Measurements from ENCODE around the gene EPB41.
"Not testable (repeated sequence)": the region's sequence is repeated elsewhere in the genome, so short reads cannot be mapped to it uniquely, and the experiment has no call there.

EPB41 gene

GRCh38 chr1:29062157-29062942, 148.0 kb downstream of the EPB41 start:
- Histone ChIP-seq H3K4me2 (no peak overlapping the region), H3K27me3 (ENCODE audit: insufficient read depth, low read depth) (no peaks in the 10 kb centered on the region), H3K36me3 (ENCODE audit: insufficient read depth) (no peaks in the 10 kb centered on the region), H3K79me2 (ENCODE audit: insufficient read depth, low read depth) (no peaks in the 10 kb centered on the region), H3K27ac (no peak overlapping the region), H3K4me1 (ENCODE audit: low read depth, poor library complexity, severe bottlenecking) (no peaks in the 10 kb centered on the region), H2AFZ (ENCODE audit: low read depth) (no peak overlapping the region), H4K20me1 (ENCODE audit: insufficient read depth) (no peaks in the 10 kb centered on the region), H3K9ac (no peak overlapping the region), H3K4me3 (IDR thresholded peaks at IDR 0.05; ENCODE audit: insufficient read depth, low read depth, low read length) (no peak overlapping the region)
- no peak for TF ChIP-seq CTCF (conservative IDR thresholded peaks at IDR 0.05; ENCODE audit: low read depth, low read length)

GRCh38 chr1:29064064-29064463, 149.7 kb downstream of the EPB41 start:
- Histone ChIP-seq H3K79me2 (ENCODE audit: insufficient read depth, low read depth) (no peaks in the 10 kb centered on the region), H3K36me3 (ENCODE audit: insufficient read depth) (no peaks in the 10 kb centered on the region), H3K27ac (no peak overlapping the region), H3K4me1 (ENCODE audit: low read depth, poor library complexity, severe bottlenecking) (no peaks in the 10 kb centered on the region), H2AFZ (ENCODE audit: low read depth) (no peak overlapping the region), H4K20me1 (ENCODE audit: insufficient read depth) (no peaks in the 10 kb centered on the region), H3K4me3 (IDR thresholded peaks at IDR 0.05; ENCODE audit: insufficient read depth, low read depth, low read length) (no peak overlapping the region), H3K4me2 (no peak overlapping the region), H3K27me3 (ENCODE audit: insufficient read depth, low read depth) (no peaks in the 10 kb centered on the region), H3K9ac (no peak overlapping the region)
- TF ChIP-seq CTCF (conservative IDR thresholded peaks at IDR 0.05; ENCODE audit: low read depth, low read length) = no peak

- no peak overlapping the region for H3K27ac ChIP-seq
- no peaks in the 10 kb centered on the region for H3K36me3 ChIP-seq (ENCODE audit: insufficient read depth)
- H3K4me3 ChIP-seq (IDR thresholded peaks at IDR 0.05; ENCODE audit: insufficient read depth, low read depth, low read length) = no peak overlapping the region
- no peak overlapping the region for H3K9ac ChIP-seq
- no peak overlapping the region for H2AFZ ChIP-seq (ENCODE audit: low read depth)
- no peaks in the 10 kb centered on the region for H4K20me1 ChIP-seq (ENCODE audit: insufficient read depth)
- no peaks in the 10 kb centered on the region for H3K4me1 ChIP-seq (ENCODE audit: low read depth, poor library complexity, severe bottlenecking)
- H3K27me3 ChIP-seq (ENCODE audit: insufficient read depth, low read depth) = no peaks in the 10 kb centered on the region
- no peak overlapping the region for H3K4me2 ChIP-seq
- no peak for TF ChIP-seq CTCF (conservative IDR thresholded peaks at IDR 0.05; ENCODE audit: low read depth, low read length)
- H3K79me2 ChIP-seq (ENCODE audit: insufficient read depth, low read depth) = no peaks in the 10 kb centered on the region
These were observed 162.8 kb downstream of the EPB41 start for GRCh38 chr1:29077155-29077554.

- not testable (repeated sequence) for H3K4me1 ChIP-seq (ENCODE audit: low read depth, poor library complexity, severe bottlenecking); H3K79me2 ChIP-seq (ENCODE audit: insufficient read depth, low read depth); H3K27me3 ChIP-seq (ENCODE audit: insufficient read depth, low read depth); H3K4me2 ChIP-seq; H3K4me3 ChIP-seq (IDR thresholded peaks at IDR 0.05; ENCODE audit: insufficient read depth, low read depth, low read length); H3K36me3 ChIP-seq (ENCODE audit: insufficient read depth); H3K27ac ChIP-seq; H3K9ac ChIP-seq; H4K20me1 ChIP-seq (ENCODE audit: insufficient read depth); H2AFZ ChIP-seq (ENCODE audit: low read depth)
These were observed 165.7 kb downstream of the EPB41 start for GRCh38 chr1:29079916-29080629.

- H2AFZ ChIP-seq (ENCODE audit: low read depth) = no peak overlapping the region
- no peaks in the 10 kb centered on the region for H3K36me3 ChIP-seq (ENCODE audit: insufficient read depth)
- no peaks in the 10 kb centered on the region for H4K20me1 ChIP-seq (ENCODE audit: insufficient read depth)
These were observed 166.8 kb downstream of the EPB41 start for GRCh38 chr1:29081201-29081600.

More at GRCh38 chr1:29081201-29081600, 166.8 kb downstream of the EPB41 start:
- Histone ChIP-seq H3K27me3 (ENCODE audit: insufficient read depth, low read depth) (no peaks in the 10 kb centered on the region), H3K4me3 (IDR thresholded peaks at IDR 0.05; ENCODE audit: insufficient read depth, low read depth, low read length) (no peak overlapping the region), H3K27ac (no peak overlapping the region), H3K4me2 (no peak overlapping the region), H3K4me1 (ENCODE audit: low read depth, poor library complexity, severe bottlenecking) (no peaks in the 10 kb centered on the region), H3K9ac (no peak overlapping the region), H3K79me2 (ENCODE audit: insufficient read depth, low read depth) (no peaks in the 10 kb centered on the region)
- TF ChIP-seq CTCF (conservative IDR thresholded peaks at IDR 0.05; ENCODE audit: low read depth, low read length) = no peak

All from KMS-11 (cell line).